ENCODE results near the gene PDCL2. TPM values are rescaled to one million over a fixed set of nuclear protein-coding genes. Genes with fewer than 3 reads are reported as not detected.
"Not testable (repeated sequence)": the region's sequence is repeated elsewhere in the genome, so short reads cannot be mapped to it uniquely, and the experiment has no call there.

The PDCL2 gene
- total RNA-seq, 1 donor from 2014 or later: not detected

DNA sequence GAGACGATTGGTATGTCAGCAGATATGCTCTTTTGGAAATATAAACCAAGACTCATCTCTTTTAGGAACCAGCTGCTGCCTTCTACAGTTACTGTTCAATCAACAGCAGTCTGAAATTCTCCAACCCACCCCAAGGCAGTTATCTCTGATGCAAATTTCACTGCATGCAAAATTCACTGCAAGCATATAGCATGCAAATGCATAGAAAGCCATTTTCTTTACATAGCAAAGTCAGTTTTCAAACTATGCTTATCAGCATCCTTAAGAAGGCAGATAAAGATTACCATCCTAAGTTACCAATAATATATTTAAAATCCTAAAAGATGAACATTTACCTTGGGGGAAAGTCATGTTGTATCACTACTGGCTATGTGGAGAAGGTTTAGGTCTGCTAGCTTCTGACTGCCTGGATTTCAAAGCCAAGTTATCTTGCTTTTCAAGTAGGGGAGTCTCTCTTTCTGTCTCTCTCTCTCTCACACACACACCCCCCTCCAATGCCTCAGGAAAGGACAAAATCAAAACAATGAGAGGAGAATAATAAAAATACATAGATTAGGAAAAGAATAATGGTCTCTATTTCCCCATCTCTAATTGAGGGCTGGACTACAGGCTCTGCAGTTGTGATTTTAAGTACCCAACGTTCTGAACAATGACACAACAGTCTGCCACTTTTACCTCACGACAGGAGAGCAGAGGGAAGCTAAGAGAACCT is 42.5 kb upstream of the PDCL2 start:
- Mint-ChIP-seq H3K9me3 (peaks cover 5% of the 10 kb centered on the region), H3K4me3 (peak overlapping the region; percentile 92), H3K36me3 (no peaks in the 10 kb centered on the region), H3K27ac (no peak overlapping the region), H3K27me3 (peaks cover 49% of the 10 kb centered on the region), H3K4me1 (ENCODE audit: unreplicated experiment) (peaks cover 27% of the 10 kb centered on the region)
- TF ChIP-seq, protein P1, sequence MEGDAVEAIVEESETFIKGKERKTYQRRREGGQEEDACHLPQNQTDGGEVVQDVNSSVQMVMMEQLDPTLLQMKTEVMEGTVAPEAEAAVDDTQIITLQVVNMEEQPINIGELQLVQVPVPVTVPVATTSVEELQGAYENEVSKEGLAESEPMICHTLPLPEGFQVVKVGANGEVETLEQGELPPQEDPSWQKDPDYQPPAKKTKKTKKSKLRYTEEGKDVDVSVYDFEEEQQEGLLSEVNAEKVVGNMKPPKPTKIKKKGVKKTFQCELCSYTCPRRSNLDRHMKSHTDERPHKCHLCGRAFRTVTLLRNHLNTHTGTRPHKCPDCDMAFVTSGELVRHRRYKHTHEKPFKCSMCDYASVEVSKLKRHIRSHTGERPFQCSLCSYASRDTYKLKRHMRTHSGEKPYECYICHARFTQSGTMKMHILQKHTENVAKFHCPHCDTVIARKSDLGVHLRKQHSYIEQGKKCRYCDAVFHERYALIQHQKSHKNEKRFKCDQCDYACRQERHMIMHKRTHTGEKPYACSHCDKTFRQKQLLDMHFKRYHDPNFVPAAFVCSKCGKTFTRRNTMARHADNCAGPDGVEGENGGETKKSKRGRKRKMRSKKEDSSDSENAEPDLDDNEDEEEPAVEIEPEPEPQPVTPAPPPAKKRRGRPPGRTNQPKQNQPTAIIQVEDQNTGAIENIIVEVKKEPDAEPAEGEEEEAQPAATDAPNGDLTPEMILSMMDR (conservative IDR thresholded peaks at IDR 0.05): no peak
- no peak for DNase-seq (ENCODE audit: extremely low spot score, unreplicated experiment)

DNA sequence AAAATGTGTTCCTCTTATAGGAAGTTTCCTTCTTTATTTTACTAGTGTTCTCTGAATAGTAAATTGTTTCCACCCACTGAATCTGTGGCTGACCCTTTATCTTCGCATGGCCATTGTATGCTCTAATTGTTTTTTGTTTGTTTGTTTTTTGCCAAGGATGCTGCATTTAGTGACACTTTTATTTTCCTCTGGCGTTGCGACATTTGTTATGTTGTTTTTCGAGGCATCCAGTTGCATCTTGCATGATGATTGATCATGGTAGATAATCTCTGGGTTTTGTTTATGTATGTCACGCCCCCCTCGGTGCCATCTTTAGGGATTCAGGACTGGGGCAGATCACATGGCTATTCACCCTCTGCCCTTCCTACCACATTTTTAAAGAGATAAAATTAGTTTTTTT is 41.9 kb upstream of the PDCL2 start:
- no peak for DNase-seq (ENCODE audit: extremely low spot score, unreplicated experiment)
- H3K4me3 Mint-ChIP-seq: no peak overlapping the region
- H3K27me3 Mint-ChIP-seq: peaks cover 49% of the 10 kb centered on the region
- peaks cover 27% of the 10 kb centered on the region for H3K4me1 Mint-ChIP-seq (ENCODE audit: unreplicated experiment)
- H3K36me3 Mint-ChIP-seq: no peaks in the 10 kb centered on the region
- TF ChIP-seq, protein P1 (conservative IDR thresholded peaks at IDR 0.05): no peak
- peaks cover 5% of the 10 kb centered on the region for H3K9me3 Mint-ChIP-seq
- H3K27ac Mint-ChIP-seq: no peak overlapping the region

DNA sequence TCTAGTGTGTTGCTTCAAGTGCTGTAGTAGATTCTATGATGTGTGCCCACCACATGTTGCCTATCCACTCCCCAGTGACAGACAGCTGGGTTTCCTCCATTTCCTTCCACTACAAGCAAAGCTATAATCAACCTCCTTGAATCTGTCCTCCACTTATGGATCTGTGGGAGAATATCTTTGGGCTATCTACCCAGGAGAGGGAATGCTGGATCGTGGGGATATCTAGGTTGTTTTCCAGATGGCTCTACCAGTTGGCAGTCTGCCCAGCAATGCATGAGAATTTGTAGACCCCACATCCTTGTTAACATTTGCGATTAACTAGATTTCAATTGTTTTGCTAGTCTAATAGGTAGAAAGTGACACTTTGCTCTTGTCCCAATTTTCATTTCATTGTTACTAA is 33.8 kb upstream of the PDCL2 start:
- no peaks in the 10 kb centered on the region for H3K9me3 Mint-ChIP-seq
- no peak overlapping the region for H3K27ac Mint-ChIP-seq
- H3K4me3 Mint-ChIP-seq: no peak overlapping the region
- no peaks in the 10 kb centered on the region for H3K27me3 Mint-ChIP-seq
- no peak for DNase-seq (ENCODE audit: extremely low spot score, unreplicated experiment)
- H3K4me1 Mint-ChIP-seq (ENCODE audit: unreplicated experiment): no peaks in the 10 kb centered on the region
- H3K36me3 Mint-ChIP-seq: no peaks in the 10 kb centered on the region
- TF ChIP-seq, protein P1 (conservative IDR thresholded peaks at IDR 0.05): no peak

DNA sequence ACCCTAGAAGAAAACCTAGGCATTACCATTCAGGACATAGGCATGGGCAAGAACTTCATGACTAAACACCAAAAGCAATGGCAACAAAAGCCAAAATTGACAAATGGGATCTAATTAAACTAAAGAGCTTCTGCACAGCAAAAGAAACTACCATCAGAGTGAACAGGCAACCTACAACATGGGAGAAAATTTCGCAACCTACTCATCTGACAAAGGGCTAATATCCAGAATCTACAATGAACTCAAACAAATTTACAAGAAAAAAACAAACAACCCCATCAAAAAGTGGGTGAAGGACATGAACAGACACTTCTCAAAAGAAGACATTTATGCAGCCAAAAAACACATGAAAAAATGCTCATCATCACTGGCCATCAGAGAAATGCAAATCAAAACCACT is 32.0 kb upstream of the PDCL2 start:
- H3K4me3 Mint-ChIP-seq; H3K27me3 Mint-ChIP-seq; H3K4me1 Mint-ChIP-seq (ENCODE audit: unreplicated experiment); H3K27ac Mint-ChIP-seq; H3K9me3 Mint-ChIP-seq; H3K36me3 Mint-ChIP-seq; DNase-seq (ENCODE audit: extremely low spot score, unreplicated experiment): not testable (repeated sequence)

DNA sequence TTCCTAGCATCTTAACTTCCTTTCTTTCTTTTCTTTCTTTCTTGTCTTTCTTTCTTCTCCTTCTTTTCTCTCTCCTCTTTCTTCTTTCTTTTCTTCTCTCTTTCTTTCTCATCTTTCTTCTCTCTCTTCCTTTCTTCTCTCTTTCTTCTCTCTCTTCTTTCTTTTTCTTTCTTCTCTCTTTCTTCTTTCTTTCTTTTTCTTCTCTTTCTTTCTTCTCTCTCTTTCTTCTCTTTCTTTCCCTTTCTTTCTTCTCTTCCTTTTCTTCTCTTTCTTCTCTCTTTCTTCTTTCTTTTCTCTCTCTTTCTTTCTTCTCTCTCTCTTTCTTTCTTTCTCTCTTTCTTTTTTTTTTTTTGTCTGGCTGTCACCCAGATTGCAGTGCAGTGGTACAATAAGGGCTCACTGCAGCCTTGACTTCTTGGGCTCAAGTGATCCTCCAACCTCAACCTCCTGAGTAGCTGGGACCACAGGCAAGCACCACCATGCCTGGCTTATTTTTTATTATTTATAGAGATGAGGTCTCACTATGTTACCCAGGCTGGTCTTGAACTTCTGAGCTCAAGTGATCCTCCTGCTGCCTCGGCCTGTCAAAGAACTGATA is 26.6 kb upstream of the PDCL2 start:
- Mint-ChIP-seq H3K4me3 (peak overlapping the region; percentile 75), H3K27me3 (no peaks in the 10 kb centered on the region), H3K36me3 (no peaks in the 10 kb centered on the region), H3K4me1 (ENCODE audit: unreplicated experiment) (no peaks in the 10 kb centered on the region), H3K27ac (no peak overlapping the region), H3K9me3 (no peaks in the 10 kb centered on the region)
- DNase-seq (ENCODE audit: extremely low spot score, unreplicated experiment): no peak
- TF ChIP-seq, protein P1 (conservative IDR thresholded peaks at IDR 0.05): no peak

DNA sequence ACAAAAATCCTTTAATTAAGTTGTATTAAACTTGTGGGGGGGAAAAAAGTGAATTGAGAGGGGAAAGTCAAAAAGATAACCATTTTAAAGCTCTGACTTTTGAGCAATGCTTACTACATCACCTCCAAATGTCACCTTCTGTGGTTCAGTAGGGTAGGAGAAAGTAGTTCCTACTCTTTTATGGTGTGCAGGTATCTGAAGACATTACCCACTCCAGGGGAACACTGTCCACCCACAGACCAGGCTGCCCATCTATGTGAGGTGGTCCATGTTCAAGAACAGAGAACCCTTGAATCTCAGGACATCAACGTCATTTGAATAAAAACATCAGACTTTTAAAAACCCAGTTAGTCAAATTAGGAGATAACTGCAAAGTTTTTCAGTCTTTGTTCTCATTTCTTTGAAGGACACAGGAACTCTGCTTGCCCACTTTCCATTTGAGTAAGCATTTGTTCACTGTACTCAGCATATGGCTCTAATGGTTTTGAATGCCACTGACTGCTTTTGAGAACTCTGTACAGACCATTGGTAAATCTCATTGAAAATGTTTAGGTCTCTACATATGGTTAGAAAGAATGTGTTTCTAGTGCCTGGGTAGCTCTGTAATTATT is 25.6 kb upstream of the PDCL2 start:
- no peak for DNase-seq (ENCODE audit: extremely low spot score, unreplicated experiment)
- no peaks in the 10 kb centered on the region for H3K9me3 Mint-ChIP-seq
- H3K27ac Mint-ChIP-seq: no peak overlapping the region
- TF ChIP-seq, protein P1 (conservative IDR thresholded peaks at IDR 0.05): no peak
- no peak overlapping the region for H3K4me3 Mint-ChIP-seq
- no peaks in the 10 kb centered on the region for H3K4me1 Mint-ChIP-seq (ENCODE audit: unreplicated experiment)
- no peaks in the 10 kb centered on the region for H3K27me3 Mint-ChIP-seq
- H3K36me3 Mint-ChIP-seq: no peaks in the 10 kb centered on the region

All from type B pancreatic cell (in vitro differentiated cells).